Nephron progenitor cell (in vitro differentiated cells): ENCODE measurements around the gene CREB3L2.
"Not testable (repeated sequence)": the region's sequence is repeated elsewhere in the genome, so short reads cannot be mapped to it uniquely, and the experiment has no call there.

Experiments used
- DNase-seq: peaks from one replicate; pipeline ENCODE4 v3.0.0; 2021
- H3K27ac Mint-ChIP-seq: 2 replicates; pipeline ENCODE4 v1.8.0; 2021; ENCODE audit warnings: mild to moderate bottlenecking, moderate library complexity, mixed read lengths
- H3K27me3 Mint-ChIP-seq: 2 replicates; pipeline ENCODE4 v1.8.0; 2021; ENCODE audit warnings: mild to moderate bottlenecking, low read depth, mixed read lengths; ENCODE audit not compliant: poor library complexity
- H3K36me3 Mint-ChIP-seq: 2 replicates; pipeline ENCODE4 v1.8.0; 2021; ENCODE audit warnings: low read depth, mixed read lengths
- H3K4me1 Mint-ChIP-seq: 2 replicates; pipeline ENCODE4 v1.8.0; 2021; ENCODE audit warnings: mixed read lengths
- H3K4me3 Mint-ChIP-seq: 2 replicates; pipeline ENCODE4 v1.8.0; 2021; ENCODE audit warnings: mild to moderate bottlenecking, moderate library complexity, mixed read lengths
- H3K9me3 Mint-ChIP-seq: 2 replicates; pipeline ENCODE4 v1.8.0; 2021; ENCODE audit warnings: mild to moderate bottlenecking, moderate library complexity, mixed read lengths
- TF ChIP-seq, protein P1 (sequence below): fragments of 200-600 bp; sonication (generic); IDR thresholded peaks from 2 replicates; pipeline ENCODE4 v1.5.0; 2021; ENCODE audit warnings: antibody characterized with exemption

The CREB3L2 gene

DNA sequence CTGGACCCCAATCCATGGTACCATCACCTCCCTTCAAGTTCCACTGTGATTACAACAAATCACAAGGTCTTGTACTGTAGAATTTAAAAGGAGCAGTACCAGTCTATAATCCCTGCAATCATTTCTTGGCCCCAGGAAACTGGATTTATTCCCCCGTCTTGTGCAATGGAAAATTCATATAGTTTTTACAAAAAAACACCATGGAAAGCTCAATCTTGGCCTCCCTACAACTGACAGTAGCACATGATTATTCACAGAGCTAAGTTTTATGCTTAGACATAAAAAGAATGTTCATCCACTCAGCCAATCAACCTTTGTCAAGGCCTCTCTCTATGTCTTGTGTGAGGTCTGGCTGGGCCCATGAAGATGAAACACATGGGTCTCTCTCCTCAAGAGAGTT is 165.3 kb downstream of the CREB3L2 start:
- DNase-seq, result no peak
- Mint-ChIP-seq H3K36me3 (peaks cover 6% of the 10 kb centered on the region), H3K4me3 (no peak overlapping the region), H3K9me3 (peaks cover 15% of the 10 kb centered on the region), H3K4me1 (peaks cover 15% of the 10 kb centered on the region), H3K27me3 (peaks cover 19% of the 10 kb centered on the region), H3K27ac (no peak overlapping the region)
- TF ChIP-seq, protein P1, sequence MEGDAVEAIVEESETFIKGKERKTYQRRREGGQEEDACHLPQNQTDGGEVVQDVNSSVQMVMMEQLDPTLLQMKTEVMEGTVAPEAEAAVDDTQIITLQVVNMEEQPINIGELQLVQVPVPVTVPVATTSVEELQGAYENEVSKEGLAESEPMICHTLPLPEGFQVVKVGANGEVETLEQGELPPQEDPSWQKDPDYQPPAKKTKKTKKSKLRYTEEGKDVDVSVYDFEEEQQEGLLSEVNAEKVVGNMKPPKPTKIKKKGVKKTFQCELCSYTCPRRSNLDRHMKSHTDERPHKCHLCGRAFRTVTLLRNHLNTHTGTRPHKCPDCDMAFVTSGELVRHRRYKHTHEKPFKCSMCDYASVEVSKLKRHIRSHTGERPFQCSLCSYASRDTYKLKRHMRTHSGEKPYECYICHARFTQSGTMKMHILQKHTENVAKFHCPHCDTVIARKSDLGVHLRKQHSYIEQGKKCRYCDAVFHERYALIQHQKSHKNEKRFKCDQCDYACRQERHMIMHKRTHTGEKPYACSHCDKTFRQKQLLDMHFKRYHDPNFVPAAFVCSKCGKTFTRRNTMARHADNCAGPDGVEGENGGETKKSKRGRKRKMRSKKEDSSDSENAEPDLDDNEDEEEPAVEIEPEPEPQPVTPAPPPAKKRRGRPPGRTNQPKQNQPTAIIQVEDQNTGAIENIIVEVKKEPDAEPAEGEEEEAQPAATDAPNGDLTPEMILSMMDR, result no peak

DNA sequence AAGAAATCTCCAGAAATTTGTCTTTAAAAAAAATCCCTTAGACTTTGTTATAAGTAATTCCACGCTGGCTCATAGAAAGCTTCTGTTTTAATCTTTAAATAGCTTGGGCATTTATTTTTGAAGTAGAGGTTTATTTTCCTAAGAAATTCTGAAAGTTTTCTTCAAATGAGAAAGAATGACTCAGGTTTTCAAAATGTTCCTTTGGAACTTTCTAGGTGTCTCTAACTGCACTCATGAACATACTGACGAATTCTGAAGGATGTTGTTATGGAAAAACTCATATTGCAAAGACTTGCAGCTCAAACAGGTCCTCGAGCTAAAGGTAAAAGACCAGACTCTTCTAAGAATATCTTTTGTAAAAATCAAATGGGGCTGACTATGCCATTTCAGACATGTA is 165.8 kb downstream of the CREB3L2 start:
- TF ChIP-seq, protein P1, result no peak
- Mint-ChIP-seq H3K4me1 (peaks cover 15% of the 10 kb centered on the region), H3K36me3 (peaks cover 6% of the 10 kb centered on the region), H3K9me3 (peaks cover 19% of the 10 kb centered on the region), H3K27ac (no peak overlapping the region), H3K4me3 (no peak overlapping the region), H3K27me3 (peaks cover 16% of the 10 kb centered on the region)
- no peak for DNase-seq

DNA sequence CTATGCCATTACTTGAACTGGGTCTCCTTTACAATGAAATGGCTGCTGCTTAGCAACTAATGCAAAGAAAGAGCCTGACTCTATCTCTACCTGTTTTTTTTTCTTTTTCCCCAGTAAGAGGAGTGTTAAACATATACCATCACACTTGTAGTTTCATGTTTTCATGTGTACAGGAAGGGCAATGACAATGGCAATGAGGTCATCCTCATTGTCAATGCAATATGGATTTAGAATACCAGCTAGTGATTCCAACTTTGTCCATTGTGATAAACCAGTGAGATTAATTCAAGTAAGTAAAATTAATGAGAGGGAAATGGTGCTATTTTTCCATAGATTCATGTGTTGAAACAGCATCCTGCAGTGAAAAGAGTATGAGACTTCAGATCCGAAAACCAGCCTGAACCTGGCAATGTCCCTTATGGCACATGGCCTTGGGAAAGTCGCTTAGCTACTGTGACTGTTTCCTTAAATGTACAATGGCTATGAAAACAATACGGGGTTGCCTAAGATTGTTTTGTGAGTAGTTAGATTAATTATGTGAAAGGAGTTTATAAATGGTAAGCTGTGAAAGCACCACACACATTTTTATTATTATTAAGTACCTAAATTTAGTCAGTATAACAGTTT is 166.3 kb downstream of the CREB3L2 start:
- DNase-seq, result no peak
- H3K9me3 Mint-ChIP-seq, result peaks cover 24% of the 10 kb centered on the region
- no peak overlapping the region for H3K4me3 Mint-ChIP-seq
- peaks cover 6% of the 10 kb centered on the region for H3K36me3 Mint-ChIP-seq
- peaks cover 16% of the 10 kb centered on the region for H3K27me3 Mint-ChIP-seq
- peaks cover 15% of the 10 kb centered on the region for H3K4me1 Mint-ChIP-seq
- TF ChIP-seq, protein P1, result no peak
- no peak overlapping the region for H3K27ac Mint-ChIP-seq

DNA sequence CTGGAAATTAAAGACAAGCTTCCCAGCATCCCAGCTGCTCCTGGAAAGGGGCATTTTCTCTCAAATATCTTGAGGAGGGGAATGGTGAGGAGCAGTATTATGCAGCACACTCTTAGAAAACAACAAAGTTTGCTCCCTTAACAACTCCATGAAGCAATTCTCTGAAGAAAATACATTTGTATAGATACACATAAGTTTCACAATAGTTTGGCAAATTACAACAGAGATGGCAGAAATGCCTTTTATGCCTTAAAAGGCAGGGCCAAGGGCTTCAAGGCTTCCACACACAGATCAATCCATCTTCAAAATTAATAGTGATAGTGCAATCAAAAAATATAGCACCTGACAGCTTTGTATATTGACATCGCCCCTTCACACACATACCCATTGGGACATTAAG is 167.3 kb downstream of the CREB3L2 start:
- TF ChIP-seq, protein P1, result no peak
- H3K27ac Mint-ChIP-seq, result no peak overlapping the region
- peaks cover 7% of the 10 kb centered on the region for H3K4me1 Mint-ChIP-seq
- peaks cover 28% of the 10 kb centered on the region for H3K9me3 Mint-ChIP-seq
- no peak for DNase-seq
- H3K36me3 Mint-ChIP-seq, result peaks cover 6% of the 10 kb centered on the region
- H3K27me3 Mint-ChIP-seq, result peaks cover 17% of the 10 kb centered on the region
- no peak overlapping the region for H3K4me3 Mint-ChIP-seq

DNA sequence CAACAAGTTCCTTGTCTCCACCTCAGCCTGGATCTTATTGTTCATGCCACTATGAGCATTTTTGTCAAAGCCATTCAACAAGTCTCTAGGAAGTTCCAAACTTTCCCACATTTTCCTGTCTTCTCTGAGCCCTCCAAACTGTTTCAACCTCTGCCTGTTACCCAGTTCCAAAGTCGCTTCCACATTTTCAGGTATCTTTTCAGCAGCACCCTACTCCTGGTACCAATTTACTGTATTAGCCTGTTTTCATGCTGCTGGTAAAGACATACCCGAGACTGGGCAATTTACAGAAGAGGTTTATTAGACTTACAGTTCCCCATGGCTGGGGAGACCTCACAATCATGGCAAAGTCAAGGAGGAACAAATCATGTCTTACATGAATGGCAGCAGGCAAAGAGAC is 168.9 kb downstream of the CREB3L2 start:
- H3K27ac Mint-ChIP-seq, H3K36me3 Mint-ChIP-seq, H3K4me3 Mint-ChIP-seq, DNase-seq, H3K4me1 Mint-ChIP-seq: not testable (repeated sequence)
- peaks cover 19% of the 10 kb centered on the region for H3K27me3 Mint-ChIP-seq
- peaks cover 28% of the 10 kb centered on the region for H3K9me3 Mint-ChIP-seq

DNA sequence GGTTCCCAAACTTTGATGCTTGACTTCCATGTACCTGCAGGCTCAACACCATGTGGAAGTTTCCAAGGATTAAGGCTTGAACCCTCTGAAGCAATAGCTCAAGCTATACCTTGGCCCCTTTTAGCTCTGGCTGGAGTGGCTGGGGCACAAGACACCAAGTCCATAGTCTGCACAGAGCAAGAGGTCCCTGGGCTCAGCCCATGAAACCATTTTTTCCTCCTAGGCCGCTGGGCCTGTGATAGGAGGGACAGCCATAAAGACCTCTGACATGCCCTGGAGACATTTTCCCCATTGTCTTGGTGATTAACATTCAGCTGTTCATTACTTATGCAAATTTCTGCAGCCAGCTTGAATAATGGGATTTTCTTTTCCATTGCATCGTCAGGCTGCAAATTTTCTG is 169.5 kb downstream of the CREB3L2 start:
- Mint-ChIP-seq H3K36me3 (peaks cover 6% of the 10 kb centered on the region), H3K9me3 (peaks cover 28% of the 10 kb centered on the region), H3K4me3 (no peak overlapping the region), H3K27me3 (peaks cover 23% of the 10 kb centered on the region), H3K4me1 (no peaks in the 10 kb centered on the region), H3K27ac (no peak overlapping the region)
- no peak for DNase-seq
- TF ChIP-seq, protein P1, result no peak

DNA sequence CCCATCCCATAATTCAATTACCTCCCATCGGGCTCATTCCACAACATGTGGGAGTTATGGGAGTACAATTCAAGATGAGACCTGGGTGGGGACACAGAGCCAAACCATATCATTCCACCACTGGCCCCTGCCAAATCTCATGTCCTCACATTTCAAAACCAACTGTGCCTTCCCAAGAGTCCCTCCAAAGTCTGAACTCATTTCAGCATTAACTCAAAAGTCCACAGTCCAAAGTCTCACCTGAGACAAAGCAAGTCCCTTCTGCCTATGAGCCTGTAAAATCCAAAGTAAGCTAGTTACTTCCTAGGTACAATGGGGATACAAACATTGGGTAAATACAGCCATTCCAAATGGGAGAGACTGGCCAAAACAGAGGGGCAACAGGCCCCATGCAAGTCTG is 170.3 kb downstream of the CREB3L2 start:
- H3K36me3 Mint-ChIP-seq, H3K27ac Mint-ChIP-seq, H3K4me3 Mint-ChIP-seq, H3K4me1 Mint-ChIP-seq, DNase-seq: not testable (repeated sequence)
- peaks cover 23% of the 10 kb centered on the region for H3K27me3 Mint-ChIP-seq
- peaks cover 28% of the 10 kb centered on the region for H3K9me3 Mint-ChIP-seq
